Stimulated activated CD4-positive, alpha-beta T cell treated with anti-CD3 and anti-CD28 coated beads, Interleukin-1b, Interleukin-23, amount 100 ng/mL, for 48 hours (primary cell): ENCODE data around the gene RNF168.
A peak's percentile ranks its signal among the peaks of the same experiment; 100 is the strongest.
"Not testable (repeated sequence)": the region's sequence is repeated elsewhere in the genome, so short reads cannot be mapped to it uniquely, and the experiment has no call there.

Experiments used
- DNase-seq: peaks from one replicate; pipeline ENCODE4 v3.0.0-alpha.2; 2020

The RNF168 gene, protein sequence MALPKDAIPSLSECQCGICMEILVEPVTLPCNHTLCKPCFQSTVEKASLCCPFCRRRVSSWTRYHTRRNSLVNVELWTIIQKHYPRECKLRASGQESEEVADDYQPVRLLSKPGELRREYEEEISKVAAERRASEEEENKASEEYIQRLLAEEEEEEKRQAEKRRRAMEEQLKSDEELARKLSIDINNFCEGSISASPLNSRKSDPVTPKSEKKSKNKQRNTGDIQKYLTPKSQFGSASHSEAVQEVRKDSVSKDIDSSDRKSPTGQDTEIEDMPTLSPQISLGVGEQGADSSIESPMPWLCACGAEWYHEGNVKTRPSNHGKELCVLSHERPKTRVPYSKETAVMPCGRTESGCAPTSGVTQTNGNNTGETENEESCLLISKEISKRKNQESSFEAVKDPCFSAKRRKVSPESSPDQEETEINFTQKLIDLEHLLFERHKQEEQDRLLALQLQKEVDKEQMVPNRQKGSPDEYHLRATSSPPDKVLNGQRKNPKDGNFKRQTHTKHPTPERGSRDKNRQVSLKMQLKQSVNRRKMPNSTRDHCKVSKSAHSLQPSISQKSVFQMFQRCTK

GRCh38 chr3:196503196-196504076 is at the start of gene RNF168:
TSS of gene RNF168 (minus strand) at chr3:196503768. CDS start at chr3:196503173, 595 bp downstream.
- peak; percentile 96 for DNase-seq

GRCh38 chr3:196552253-196552652 is 48.7 kb upstream of the RNF168 start:
- DNase-seq, result no peak

- DNase-seq, result not testable (repeated sequence)
Observed at GRCh38 chr3:196550172-196550571, 46.6 kb upstream of the RNF168 start.

DNA sequence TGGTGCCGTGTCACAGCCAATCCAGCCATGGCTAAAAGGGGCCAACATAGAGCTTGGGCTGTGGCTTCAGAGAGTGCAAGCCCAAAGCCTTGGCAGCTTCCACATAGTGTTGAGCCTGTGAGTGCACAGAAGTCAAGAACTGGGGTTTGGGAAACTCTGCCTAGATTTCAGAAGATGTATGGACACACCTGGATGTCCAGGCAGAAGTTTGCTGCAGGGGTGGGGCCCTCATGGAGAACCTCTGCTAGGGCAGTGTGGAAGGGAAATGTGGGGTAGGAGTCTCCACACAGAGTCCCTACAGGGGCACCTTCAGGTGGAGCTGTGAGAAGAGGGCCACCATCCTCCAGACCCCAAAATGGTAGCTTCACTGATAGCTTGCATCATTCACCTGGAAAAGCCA is 45.7 kb upstream of the RNF168 start:
- DNase-seq, result not testable (repeated sequence)

DNA sequence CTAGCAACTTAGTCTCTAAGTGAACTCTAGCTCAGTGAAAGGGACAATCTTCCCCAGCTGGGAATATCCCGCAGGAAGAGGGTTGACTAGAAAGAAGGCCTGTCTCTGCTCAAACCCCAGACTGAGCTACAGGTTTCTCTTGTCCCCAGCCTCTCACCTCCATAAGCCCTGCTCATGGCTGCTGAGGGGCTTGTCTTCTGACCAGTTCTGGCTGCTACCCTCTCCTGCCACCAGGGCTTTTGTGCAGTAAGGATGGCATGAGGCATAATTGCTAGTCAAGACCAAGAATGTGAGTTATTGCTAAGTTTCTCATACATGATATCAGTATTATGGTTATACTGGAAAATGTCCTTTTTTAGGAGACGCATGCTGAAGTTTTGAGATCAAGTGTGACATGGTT is 43.5 kb upstream of the RNF168 start:
- DNase-seq, result no peak

GRCh38 chr3:196546537-196546936 is 43.0 kb upstream of the RNF168 start:
- no peak for DNase-seq

DNA sequence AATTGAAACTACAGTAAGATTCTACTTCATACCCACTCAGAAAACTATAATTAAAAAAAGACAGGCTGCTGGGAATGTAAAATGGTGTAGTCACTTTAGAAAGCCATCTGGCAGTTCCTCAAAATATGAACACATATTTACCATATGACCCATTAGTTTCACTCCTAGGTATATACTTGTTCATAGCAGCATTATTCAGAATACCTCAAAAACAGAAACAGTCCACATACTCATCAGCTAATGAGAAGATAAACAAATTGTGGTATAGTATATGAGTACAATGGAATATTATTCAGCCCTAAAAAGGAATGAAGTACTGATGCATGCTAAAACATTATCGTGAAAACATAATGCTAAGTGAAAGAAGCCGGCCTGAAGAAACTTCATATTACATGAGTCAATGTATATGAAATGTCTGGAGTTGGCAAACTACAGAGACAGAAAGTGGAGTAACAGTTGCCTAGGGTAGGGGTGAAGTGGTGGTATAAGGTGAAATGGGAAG is 41.0 kb upstream of the RNF168 start:
- no peak for DNase-seq

DNA sequence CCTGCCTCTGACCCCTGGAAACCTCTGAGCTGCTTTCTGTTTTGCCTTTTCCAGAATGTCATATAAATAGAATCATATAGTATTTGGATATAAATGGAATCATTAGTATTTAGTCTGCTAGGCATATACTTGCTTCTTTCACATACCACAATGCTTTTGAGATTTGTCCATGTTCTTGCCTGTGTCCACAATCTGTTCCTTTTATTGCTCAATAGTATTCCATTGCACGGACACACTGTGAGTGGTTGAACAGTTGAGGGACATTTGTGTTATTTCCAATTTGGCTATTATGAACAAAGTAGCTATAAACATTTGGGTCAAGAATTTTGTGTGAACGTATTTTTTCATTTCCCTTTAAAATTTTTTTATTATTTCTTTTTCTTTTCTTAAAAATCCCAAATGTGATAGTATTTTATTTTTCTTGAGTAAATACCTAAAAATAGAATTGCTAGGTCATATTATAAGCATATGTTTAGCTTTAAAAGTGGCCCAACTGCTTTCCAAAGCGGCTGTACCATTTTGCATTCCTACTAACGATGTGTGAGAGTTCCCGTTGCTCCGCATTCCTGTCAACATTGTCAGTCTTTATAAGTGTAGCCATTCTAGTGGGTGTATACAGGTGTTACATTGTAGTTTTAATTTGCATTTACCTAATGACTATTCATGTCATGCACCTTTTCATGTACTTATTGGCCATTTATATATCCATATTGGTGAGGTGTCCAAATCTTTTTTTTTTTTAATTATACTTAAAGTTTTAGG is 38.3 kb upstream of the RNF168 start:
- DNase-seq, result no peak

DNA sequence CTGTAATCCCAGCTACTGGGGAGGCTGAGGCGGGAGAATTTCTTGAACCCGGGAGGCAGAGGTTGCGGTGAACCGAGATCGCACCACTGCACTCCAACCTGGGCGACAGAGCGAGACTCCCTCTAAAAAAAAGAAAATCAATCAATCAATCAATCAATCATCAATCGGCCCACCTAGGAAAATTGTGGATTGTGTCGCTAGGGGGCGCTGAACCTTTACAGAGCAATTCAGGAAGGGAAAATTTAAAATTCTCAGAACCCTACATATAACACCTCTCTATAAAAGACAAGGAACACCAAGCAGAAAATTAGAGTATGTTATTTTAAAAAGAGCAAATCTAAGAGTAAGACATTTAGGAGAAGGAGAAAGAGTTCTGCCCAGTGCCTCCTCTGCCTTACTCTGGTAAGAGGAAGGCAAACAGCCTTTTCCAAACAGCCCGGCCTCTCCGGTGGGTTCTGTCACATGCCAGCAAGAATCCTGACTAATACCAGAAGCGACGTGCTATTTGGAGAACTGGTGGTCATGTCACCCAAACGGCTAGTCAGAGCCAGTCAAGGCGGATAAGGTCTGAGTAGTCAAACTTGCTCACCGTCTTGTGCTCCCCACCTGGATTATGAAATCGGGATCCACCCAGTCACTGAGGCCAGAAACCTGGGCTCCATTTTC is 33.9 kb upstream of the RNF168 start:
- DNase-seq, result peak; percentile 52

DNA sequence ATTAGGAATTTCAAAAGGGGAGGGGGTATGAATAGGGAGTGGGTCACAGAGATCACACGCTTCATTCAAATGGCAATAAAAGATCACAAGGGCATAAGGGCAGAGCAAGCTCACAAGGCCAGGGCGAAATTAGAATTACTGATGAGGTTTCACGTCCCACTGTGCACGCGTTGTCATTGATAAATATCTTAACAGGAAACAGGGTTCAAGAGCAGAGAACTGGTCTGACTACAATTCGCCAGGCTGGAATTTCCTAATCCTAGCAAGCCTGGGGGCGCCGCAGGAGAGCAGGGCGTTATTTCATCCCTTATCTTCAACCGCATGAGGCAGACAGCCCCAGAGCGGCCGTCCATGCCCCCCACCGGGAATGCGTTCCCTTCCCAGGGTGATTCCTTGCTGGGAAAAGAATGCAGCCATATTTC is 29.7 kb upstream of the RNF168 start:
- DNase-seq, result no peak

DNA sequence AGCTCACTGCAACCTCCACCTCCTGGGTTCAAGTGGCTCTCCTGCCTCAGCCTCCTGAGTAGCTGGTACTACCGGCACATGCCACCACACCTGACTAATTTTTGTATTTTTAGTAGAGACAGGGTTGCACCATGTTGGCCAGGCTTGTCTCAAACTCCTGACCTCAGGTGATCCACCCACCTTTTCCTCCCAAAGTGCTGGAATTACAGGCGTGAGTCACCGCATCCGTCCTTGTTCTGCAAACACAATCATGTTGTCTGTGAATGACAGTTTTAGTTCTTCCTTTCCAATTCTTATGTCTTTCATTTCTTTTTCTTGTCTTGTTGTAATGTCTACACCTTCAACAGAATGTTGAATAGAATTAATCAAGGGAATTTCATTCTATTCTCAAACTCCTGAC is 27.9 kb upstream of the RNF168 start:
- DNase-seq, result no peak

DNA sequence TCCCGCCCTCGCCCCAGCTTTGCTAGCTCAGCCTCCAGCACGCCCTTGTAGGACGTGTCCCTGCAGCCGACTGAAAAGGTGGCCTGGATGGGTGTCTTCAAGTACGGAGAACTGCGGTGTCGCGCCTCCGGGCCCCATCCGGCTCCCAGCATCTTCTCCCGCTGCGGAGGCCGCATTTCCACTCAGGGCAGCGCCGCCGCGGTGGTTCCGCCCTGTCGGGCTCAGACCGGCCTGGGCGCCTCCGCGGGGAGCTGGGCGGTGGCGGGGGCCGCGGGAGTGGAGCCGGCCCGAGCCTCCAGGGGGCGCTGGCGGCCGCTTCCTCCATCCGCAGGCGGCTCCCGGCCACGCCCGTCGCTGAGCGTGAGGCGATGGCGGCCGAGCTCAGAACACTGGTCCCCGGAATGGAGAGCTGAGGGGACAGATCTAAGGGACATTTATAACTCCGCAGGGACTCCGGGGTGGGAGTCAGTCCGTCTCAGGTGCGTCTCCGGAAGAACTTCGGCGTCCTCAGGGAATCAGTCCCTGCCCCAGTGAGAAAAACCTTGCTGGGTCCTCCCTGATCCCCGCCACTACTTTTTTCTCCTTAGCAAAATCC is 25.2 kb upstream of the RNF168 start:
- peak; percentile 84 for DNase-seq

DNA sequence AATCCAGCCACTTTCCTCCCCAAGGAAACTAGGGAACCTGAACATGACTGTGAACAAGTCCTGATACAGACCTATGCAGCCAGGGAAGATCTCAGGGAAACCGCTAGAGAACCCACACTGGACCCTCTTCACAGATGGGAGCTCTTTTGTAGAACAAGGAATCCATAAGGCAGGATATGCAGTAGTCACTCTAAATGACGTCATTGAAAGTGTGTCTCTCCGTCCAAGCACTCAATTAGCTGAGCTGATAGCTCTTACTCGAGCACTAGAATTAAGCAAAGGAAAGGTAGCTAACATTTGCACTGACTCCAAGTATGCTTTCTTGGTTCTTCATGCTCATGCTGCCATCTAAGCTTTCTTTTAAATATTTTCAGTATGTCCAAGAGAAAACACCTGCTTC is 21.6 kb upstream of the RNF168 start:
- no peak for DNase-seq

DNA sequence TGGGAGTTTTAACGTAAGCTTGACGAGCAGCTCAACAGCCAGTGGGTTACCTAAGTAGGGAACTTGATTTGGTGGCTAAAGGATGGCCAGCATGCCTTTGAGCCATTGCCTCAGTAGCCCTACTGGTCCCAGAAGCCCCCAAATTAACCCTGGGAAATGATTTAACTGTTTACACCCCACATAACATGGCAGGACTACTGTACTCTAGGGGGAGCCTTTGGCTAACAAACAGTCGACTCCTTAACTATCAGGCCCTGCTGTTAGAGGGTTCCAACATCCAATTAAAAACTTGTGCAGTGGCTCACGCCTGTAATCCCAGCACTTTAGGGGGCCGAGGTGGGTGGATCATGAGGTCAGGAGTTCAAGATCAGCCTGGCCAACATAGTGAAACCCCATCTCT is 21.0 kb upstream of the RNF168 start:
- no peak for DNase-seq

DNA sequence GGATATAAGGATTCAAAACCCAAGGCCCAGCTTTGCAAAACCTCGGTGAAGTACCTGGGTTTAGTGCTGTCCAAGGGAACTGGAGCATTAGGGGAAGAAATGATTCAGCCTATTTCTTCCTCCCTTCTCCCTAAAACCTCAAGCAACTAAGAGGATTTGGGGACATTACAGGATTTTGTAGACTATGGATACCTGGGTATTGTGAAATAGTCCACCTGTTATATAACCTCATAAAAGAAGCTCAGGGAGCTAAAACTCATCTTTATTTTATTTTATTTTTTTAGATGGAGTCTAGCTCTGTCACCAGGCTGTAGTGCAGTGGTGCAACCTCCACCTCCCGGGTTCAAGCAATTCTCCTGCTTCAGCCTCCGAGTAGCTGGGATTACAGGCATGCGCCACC is 20.3 kb upstream of the RNF168 start:
- no peak for DNase-seq

- not testable (repeated sequence) for DNase-seq
Observed at GRCh38 chr3:196521291-196521690, 17.7 kb upstream of the RNF168 start.

DNA sequence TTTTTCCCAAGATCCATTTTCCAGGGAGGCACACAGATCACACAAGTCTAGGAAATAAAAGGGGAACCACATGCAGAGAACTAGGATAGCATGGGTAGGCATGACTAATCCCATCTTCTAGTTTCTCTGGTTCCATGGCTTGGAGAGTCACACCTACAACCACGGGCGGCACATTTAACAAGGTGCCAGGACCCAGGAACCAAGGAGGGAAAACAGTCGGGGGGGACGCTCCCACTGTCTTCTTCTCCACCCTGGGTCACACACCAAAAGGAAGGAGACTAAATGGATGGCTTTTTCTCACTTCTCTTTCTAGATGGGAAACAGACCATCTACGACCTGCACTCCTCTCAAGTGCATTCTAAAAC is 16.1 kb upstream of the RNF168 start:
- no peak for DNase-seq

GRCh38 chr3:196518966-196519717 is 15.6 kb upstream of the RNF168 start:
- peak; percentile 57 for DNase-seq

- DNase-seq, result no peak
Observed at GRCh38 chr3:196517919-196518318, 14.4 kb upstream of the RNF168 start.

- no peak for DNase-seq
Observed at GRCh38 chr3:196517162-196517800, 13.7 kb upstream of the RNF168 start.
